K562 (cell line): Measurements from ENCODE around the gene GMDS. TPM values are rescaled to one million over a fixed set of nuclear protein-coding genes. Genes with fewer than 3 reads are reported as not detected.

Experiments
- ATAC-seq: fragments of 200-7000 bp; cut with Tn5 transposase; 3 replicates; pipeline ENCODE4 v1.9.1; 2020; ENCODE audit warnings: moderate library complexity
- BruUV-seq: library from RNA; stranded (reverse); fragments of 400-500 nt; replicated peaks from 2 replicates; lab custom pipeline; 2021; lab: Mats Ljungman, UMichigan
- CTCF ChIA-PET: fragments of 300-600 bp; formaldehyde crosslinking; extraction: SDS; loops from one replicate; lab custom pipeline; 2021; ENCODE audit warnings: low intra/inter-chr PET ratio; lab: Yijun Ruan, JAX
- POLR2A ChIA-PET: fragments of 300-600, 350-650 bp; sonication (Branson Sonifier 250); formaldehyde crosslinking; extraction: SDS; loops from one replicate; lab custom pipeline; 2021; ENCODE audit warnings: antibody characterized with exemption, inconsistent platforms; lab: Yijun Ruan, JAX
- DNase-seq, 4 experiments: peaks; one replicate each; pipeline versions ENCODE4 v3.0.0 to v3.0.0-alpha.2; 2011 to 2018; ENCODE audit warnings: low spot score in 3 of 4, mixed read lengths in 3 of 4; ENCODE audit errors: extremely low read depth in 1 of 4
- FAIRE-seq: peaks from 2 replicates; lab custom pipeline; 2011; peaks lifted over from hg19 to GRCh38; lab: Jason Lieb, UNC
- H2AFZ ChIP-seq: 2 replicates; pipeline ENCODE4 v1.6.0; 2011; ENCODE audit warnings: low read depth, low read length, control low read depth, inconsistent platforms
- H3K27ac ChIP-seq: fragments of 200-600 bp; 3 replicates; pipeline ENCODE4 v1.8.0; 2011; ENCODE audit warnings: low read depth, mild to moderate bottlenecking, control low read depth, inconsistent platforms, low read length, moderate library complexity, mixed read lengths; ENCODE audit errors: extremely low read depth
- H3K27me3 ChIP-seq, 2 experiments: fragments of 300-600 bp in 1 of 2; 2 replicates in 1 of 2; 3 replicates in 1 of 2; pipeline versions ENCODE4 v1.6.0 to v1.8.0; 2011; ENCODE audit warnings: inconsistent platforms in 2 of 2, low read length in 2 of 2, mild to moderate bottlenecking in 1 of 2, mixed read lengths in 1 of 2, moderate library complexity in 1 of 2; ENCODE audit not compliant: control insufficient read depth in 2 of 2, insufficient read depth in 2 of 2
- H3K36me3 ChIP-seq: fragments of 300-600 bp; 3 replicates; pipeline ENCODE4 v1.8.0; 2011; ENCODE audit warnings: mild to moderate bottlenecking, low read length, inconsistent platforms; ENCODE audit not compliant: control insufficient read depth, insufficient read depth
- H3K4me1 ChIP-seq, 2 experiments: fragments of 200-600 bp in 1 of 2; replicated peaks in 1 of 2; 2 replicates in 1 of 2; 3 replicates in 1 of 2; pipeline versions ENCODE4 v1.5.1 to v1.8.0; 2011; ENCODE audit warnings: inconsistent platforms in 2 of 2, low read length in 2 of 2, mild to moderate bottlenecking in 1 of 2, mixed read lengths in 1 of 2, moderate library complexity in 1 of 2; ENCODE audit not compliant: control insufficient read depth in 2 of 2, insufficient read depth in 2 of 2
- H3K4me2 ChIP-seq: 2 replicates; pipeline ENCODE4 v1.6.1; 2011; ENCODE audit warnings: low read length, control low read depth, inconsistent platforms, mixed read lengths; ENCODE audit not compliant: insufficient read depth
- H3K4me3 ChIP-seq: fragments of 200-600 bp; sonication (generic), shearing (Covaris generic); 2 replicates; pipeline ENCODE4 v1.5.1; 2016; ENCODE audit warnings: control low read depth, inconsistent platforms
- H3K79me2 ChIP-seq: fragments of 200-600 bp; 3 replicates; pipeline ENCODE4 v1.8.0; 2011; ENCODE audit warnings: low read length, inconsistent platforms; ENCODE audit not compliant: control insufficient read depth, insufficient read depth
- H3K9ac ChIP-seq, 2 experiments: 2 replicates each; pipeline versions ENCODE4 v1.6.0 to v1.6.1; 2011; ENCODE audit warnings: low read depth in 2 of 2, low read length in 2 of 2, control low read depth in 1 of 2, inconsistent platforms in 1 of 2, mild to moderate bottlenecking in 1 of 2, mixed read lengths in 1 of 2; ENCODE audit not compliant: insufficient read depth in 1 of 2
- H3K9me1 ChIP-seq: one replicate; pipeline ENCODE4 v1.6.0; 2011; ENCODE audit warnings: inconsistent platforms, mild to moderate bottlenecking, low read length, moderate library complexity; ENCODE audit not compliant: control insufficient read depth, insufficient read depth
- H3K9me3 ChIP-seq: replicated peaks from 2 replicates; pipeline ENCODE4 v1.5.1; 2011; ENCODE audit warnings: low read depth, low read length, inconsistent platforms; ENCODE audit not compliant: control insufficient read depth, insufficient read depth
- H4K20me1 ChIP-seq: replicated peaks from 2 replicates; pipeline ENCODE4 v1.6.1; 2011; ENCODE audit warnings: low read length, inconsistent platforms, mixed read lengths; ENCODE audit not compliant: control insufficient read depth, insufficient read depth
- FOSL1 ChIP-seq: fragments of 200-800 bp; sonication (Bioruptor generic); conservative IDR thresholded peaks from 2 replicates; pipeline ENCODE4 v1.6.1; 2016; ENCODE audit warnings: missing genetic modification characterization, missing compliant biosample characterization
- FOXA3 ChIP-seq, 2 experiments: fragments of 450-650 bp in 1 of 2; sonication (generic) in 1 of 2; formaldehyde crosslinking; IDR thresholded peaks in 1 of 2; conservative IDR thresholded peaks in 1 of 2; 2 replicates each; pipeline versions ENCODE4 v1.4.0 to v1.8.0; 2020 to 2022; ENCODE audit warnings: mild to moderate bottlenecking in 2 of 2, missing genetic modification reagents in 1 of 2
- SAFB2 ChIP-seq: fragments of 200-400 bp; formaldehyde crosslinking; IDR thresholded peaks from 2 replicates; pipeline ENCODE4 v1.6.1; 2018; ENCODE audit warnings: borderline replicate concordance, low read length, low read depth, moderate library complexity; ENCODE audit not compliant: severe bottlenecking
- SIN3B ChIP-seq: fragments of 450-650 bp; IDR thresholded peaks from 2 replicates; pipeline ENCODE4 v1.6.1; 2017; ENCODE audit warnings: low read depth, mild to moderate bottlenecking, moderate library complexity
- TAF1 ChIP-seq: IDR thresholded peaks from 2 replicates; pipeline ENCODE4 v1.6.1; 2011; ENCODE audit warnings: mild to moderate bottlenecking, low read length, moderate library complexity; ENCODE audit not compliant: insufficient read depth, control insufficient read depth, severe bottlenecking; ENCODE audit errors: extremely low read depth
- ZNF232 ChIP-seq: sonication (generic); formaldehyde crosslinking; IDR thresholded peaks from 2 replicates; pipeline ENCODE4 v1.8.0; 2022; ENCODE audit warnings: mild to moderate bottlenecking, missing genetic modification reagents
- ZNF586 ChIP-seq: fragments of 450-650 bp; formaldehyde crosslinking; conservative IDR thresholded peaks from 2 replicates; pipeline ENCODE4 v1.4.0; 2020; ENCODE audit warnings: mild to moderate bottlenecking, moderate library complexity
- WGBS: fragments of 100-300 bp; shearing (Covaris generic); methylation state at CpG from one replicate; pipeline ENCODE4 v1.1.6; 2016; ENCODE audit warnings: low coverage, mixed read lengths; ENCODE audit not compliant: insufficient coverage; ENCODE audit errors: missing lambda C conversion rate; 5-methylcytosine and 5-hydroxymethylcytosine counted together
- in situ Hi-C: fragments of 300-500 bp; cut with MboI; formaldehyde crosslinking; loops from 4 replicates; pipeline ENCODE4 v1.15.0; 2018; ENCODE audit warnings: inconsistent platforms, mixed read lengths
- intact Hi-C: fragments of 100-400 bp; cut with micrococcal nuclease; formaldehyde crosslinking; loops from 2 replicates; pipeline ENCODE4 v1.14.2; 2022
- polyA plus RNA-seq, 8 experiments: library from polyadenylated mRNA; depleted of rRNA in 4 of 8; stranded (reverse) in 5 of 8; unstranded in 3 of 8; fragments of >200 nt; fragmentation: Nextera tagmentation in 2 of 8; fragmentation: Illumina TruSeq in 1 of 8; extraction: Ambion mirVana in 2 of 8; extraction: Trizol in 1 of 8; gene quantifications; 2 replicates each; pipeline versions ENCODE4 v1.2.1 to v1.2.3, GENCODE V29; 2011 to 2014; ENCODE audit warnings: inconsistent platforms in 1 of 8, missing spikeins in 1 of 8
- total RNA-seq, 7 experiments: library from RNA; depleted of rRNA in 6 of 7; stranded (reverse); fragments of >200 nt in 6 of 7; fragmentation: Illumina TruSeq in 2 of 7; extraction: Trizol in 2 of 7; gene quantifications; 2 replicates each; pipeline versions ENCODE4 v1.2.1 to v1.2.3, GENCODE V29; 2011 to 2021; ENCODE audit warnings: low replicate concordance in 1 of 7
- TF ChIP-seq, protein P1 (sequence below): sonication (generic); formaldehyde crosslinking; IDR thresholded peaks from 2 replicates; pipeline ENCODE4 v1.8.0; 2023; ENCODE audit warnings: mild to moderate bottlenecking, missing genetic modification reagents
- TF ChIP-seq, protein P2 (sequence below): sonication (generic); formaldehyde crosslinking; IDR thresholded peaks from 2 replicates; pipeline ENCODE4 v1.8.0; 2022; ENCODE audit warnings: mild to moderate bottlenecking, low read depth, missing genetic modification reagents
- TF ChIP-seq, protein P3 (sequence below), 2 experiments: fragments of 450-650 bp in 1 of 2; sonication (generic) in 1 of 2; formaldehyde crosslinking; conservative IDR thresholded peaks; 2 replicates each; pipeline versions ENCODE4 v1.4.0 to v1.8.1; 2020 to 2022; ENCODE audit warnings: mild to moderate bottlenecking in 1 of 2, missing genetic modification reagents in 1 of 2

Gene GMDS
- total and polyA plus RNA-seq, 9 of the 15 experiments (the other 6 are each of a cell fraction or from before 2014, with no cell fraction given) = 0.48 to 31.8 (median 13.4) TPM

DNA sequence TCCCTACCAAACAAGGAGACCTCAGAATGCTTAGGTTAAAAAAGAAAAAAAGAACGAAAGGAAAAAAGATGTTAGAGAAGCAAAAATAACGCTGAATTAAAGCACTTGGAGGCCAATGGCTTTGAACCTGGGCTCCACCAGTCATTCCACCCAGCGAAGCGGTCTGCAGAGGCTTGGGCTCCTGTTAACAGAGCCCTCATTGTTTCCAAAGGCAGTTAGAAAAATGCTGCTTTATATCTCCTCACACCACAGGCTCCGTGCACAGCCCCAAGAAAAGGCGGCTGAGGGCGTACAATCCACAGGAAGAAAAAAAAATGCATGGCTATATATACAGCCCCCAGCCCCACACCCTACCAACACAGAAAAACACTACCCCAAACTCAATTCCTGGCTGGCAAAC is 379.8 kb downstream of the GMDS start:
- DNase-seq = no peak
- POLR2A ChIA-PET = no interaction called here
- intact Hi-C loops = no loop called here
- CTCF ChIA-PET = interaction anchor here (0.6 kb wide), 1 partner anchor 12 kb away, joined by 3 read pairs; no protein-coding TSS in a partner anchor
- in situ Hi-C loops = no loop called here
- Histone ChIP-seq H3K9ac (no peak overlapping the region), H3K9me1 (no peaks in the 10 kb centered on the region), H3K27me3 (peaks cover 16 to 19% of the 10 kb centered on the region in 2 experiments), H4K20me1 (no peaks in the 10 kb centered on the region; the same call in 1 of the 2 replicates), H3K4me3 (no peak overlapping the region), H3K79me2 (no peaks in the 10 kb centered on the region), H3K9me3 (no peaks in the 10 kb centered on the region), H3K4me1 (no peaks in the 10 kb centered on the region), H3K4me2 (no peak overlapping the region), H3K36me3 (no peaks in the 10 kb centered on the region), H3K27ac (no peak overlapping the region), H2AFZ (no peak overlapping the region)
- TF ChIP-seq TAF1 (no peak), ZNF586 (no peak), FOXA3 (CRISPR knock-in tag; conservative IDR thresholded peaks at IDR 0.05 in 1 of 2, IDR thresholded peaks at IDR 0.05 in 1 of 2) (no peak), SAFB2 (no peak), ZNF232 (CRISPR knock-in tag) (no peak), SIN3B (no peak), FOSL1 (tag) (no peak)
- TF ChIP-seq, protein P1, sequence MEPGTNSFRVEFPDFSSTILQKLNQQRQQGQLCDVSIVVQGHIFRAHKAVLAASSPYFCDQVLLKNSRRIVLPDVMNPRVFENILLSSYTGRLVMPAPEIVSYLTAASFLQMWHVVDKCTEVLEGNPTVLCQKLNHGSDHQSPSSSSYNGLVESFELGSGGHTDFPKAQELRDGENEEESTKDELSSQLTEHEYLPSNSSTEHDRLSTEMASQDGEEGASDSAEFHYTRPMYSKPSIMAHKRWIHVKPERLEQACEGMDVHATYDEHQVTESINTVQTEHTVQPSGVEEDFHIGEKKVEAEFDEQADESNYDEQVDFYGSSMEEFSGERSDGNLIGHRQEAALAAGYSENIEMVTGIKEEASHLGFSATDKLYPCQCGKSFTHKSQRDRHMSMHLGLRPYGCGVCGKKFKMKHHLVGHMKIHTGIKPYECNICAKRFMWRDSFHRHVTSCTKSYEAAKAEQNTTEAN (CRISPR knock-in tag) = no peak
- TF ChIP-seq, protein P2, sequence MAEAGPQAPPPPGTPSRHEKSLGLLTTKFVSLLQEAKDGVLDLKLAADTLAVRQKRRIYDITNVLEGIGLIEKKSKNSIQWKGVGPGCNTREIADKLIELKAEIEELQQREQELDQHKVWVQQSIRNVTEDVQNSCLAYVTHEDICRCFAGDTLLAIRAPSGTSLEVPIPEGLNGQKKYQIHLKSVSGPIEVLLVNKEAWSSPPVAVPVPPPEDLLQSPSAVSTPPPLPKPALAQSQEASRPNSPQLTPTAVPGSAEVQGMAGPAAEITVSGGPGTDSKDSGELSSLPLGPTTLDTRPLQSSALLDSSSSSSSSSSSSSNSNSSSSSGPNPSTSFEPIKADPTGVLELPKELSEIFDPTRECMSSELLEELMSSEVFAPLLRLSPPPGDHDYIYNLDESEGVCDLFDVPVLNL = no peak
- TF ChIP-seq, protein P3, sequence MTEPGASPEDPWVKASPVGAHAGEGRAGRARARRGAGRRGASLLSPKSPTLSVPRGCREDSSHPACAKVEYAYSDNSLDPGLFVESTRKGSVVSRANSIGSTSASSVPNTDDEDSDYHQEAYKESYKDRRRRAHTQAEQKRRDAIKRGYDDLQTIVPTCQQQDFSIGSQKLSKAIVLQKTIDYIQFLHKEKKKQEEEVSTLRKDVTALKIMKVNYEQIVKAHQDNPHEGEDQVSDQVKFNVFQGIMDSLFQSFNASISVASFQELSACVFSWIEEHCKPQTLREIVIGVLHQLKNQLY (CRISPR knock-in tag; conservative IDR thresholded peaks at IDR 0.05) = no peak
- 5% methylated on average over 7 of the region's 7 CpGs for WGBS
- BruUV-seq = no TSS peak
- no peak for ATAC-seq
- FAIRE-seq = no peak
